ENCODE measurements around the gene CERCAM.
"Not testable (repeated sequence)": the region's sequence is repeated elsewhere in the genome, so short reads cannot be mapped to it uniquely, and the experiment has no call there.

Gene CERCAM

GRCh38 chr9:128419061-128419925 is 1.4 kb upstream of the CERCAM start:
- DNase-seq (ENCODE audit: low read depth in 2 of 2) = no peak

DNA sequence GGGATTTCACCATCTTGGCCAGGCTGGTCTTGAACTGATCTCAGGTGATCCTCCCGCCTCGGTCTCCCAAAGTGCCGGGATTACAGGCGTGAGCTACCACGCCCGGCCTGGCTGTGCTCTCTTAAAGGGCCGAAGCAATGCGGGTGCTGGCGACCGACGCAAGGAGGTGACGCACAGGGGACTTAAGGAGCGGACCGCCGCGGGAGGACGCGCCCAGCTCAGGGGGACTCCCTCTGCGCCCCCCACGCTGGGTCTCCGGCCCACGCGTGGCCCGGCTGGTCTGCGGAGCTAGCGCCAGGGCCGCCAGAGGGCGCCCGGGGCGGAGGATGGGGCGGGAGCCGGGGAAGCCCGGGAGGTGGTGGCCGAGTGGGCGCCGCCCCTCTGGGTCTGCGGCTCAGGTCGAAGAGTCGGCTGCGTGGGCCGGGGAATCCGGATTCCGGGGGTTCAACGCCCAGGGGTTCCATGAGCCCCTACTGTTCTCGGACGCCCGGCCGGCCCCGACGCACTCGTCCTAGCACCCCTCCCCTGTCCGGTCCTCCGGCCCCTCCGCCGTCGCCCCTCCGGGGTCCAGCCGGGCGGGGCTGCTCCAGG is 502 bp upstream of the CERCAM start:
- DNase-seq (ENCODE audit: low read depth in 2 of 2) = peak; percentile 26 to 70

DNA sequence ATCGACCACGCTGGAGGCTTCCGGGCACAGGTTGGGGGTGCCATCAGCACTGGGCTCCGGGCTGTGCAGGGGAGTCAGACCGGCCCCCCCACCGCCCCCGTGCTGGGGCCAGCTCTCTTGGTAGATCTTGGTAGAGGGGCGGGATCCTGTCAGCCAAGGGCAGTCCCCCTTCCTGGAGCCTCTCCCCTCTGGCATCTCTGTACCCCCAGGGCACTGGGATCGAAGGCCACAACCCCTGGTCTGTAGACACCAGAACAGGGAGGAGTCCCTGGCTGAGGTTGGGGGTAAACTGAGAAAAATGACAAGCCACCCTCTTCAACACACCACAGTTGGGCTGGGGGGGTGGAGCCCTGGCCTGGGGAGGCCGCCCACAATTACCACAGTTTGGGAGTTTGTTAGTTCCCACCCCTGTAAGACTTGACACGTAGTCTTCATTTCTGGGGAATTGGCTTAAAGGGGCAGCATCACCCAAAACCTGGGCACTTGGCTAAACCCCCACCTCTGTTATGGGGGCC is 882 bp downstream of the CERCAM start:
- no peak for DNase-seq (ENCODE audit: low read depth in 2 of 2)

- not testable (repeated sequence) for DNase-seq (ENCODE audit: low read depth in 2 of 2)
Observed at GRCh38 chr9:128422022-128422782, 1.5 kb downstream of the CERCAM start.

GRCh38 chr9:128422783-128423150 is 2.1 kb downstream of the CERCAM start:
- DNase-seq (ENCODE audit: low read depth in 2 of 2) = no peak

DNA sequence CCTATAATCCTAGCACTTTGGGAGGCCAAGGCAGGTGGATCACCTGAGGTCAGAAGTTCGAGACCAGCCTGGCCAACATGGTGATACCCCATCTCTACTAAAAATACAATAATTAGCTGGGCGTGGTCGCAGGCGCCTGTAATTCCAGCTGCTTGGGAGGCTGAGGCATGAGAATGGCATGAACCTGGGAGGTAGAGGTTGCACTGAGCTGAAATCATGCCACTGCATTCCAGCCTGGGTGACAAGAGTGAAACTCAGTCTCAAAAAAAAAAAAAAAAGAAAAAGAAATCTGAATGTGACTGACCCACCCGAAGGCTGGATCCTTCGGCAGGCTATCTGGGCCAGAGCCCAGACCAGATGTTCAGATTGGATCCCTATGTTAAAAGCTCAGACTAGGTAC is 2.7 kb downstream of the CERCAM start:
- DNase-seq (ENCODE audit: low read depth in 2 of 2) = not testable (repeated sequence)

GRCh38 chr9:128424268-128424780 is 3.7 kb downstream of the CERCAM start:
- DNase-seq (ENCODE audit: low read depth in 2 of 2) = no peak

DNA sequence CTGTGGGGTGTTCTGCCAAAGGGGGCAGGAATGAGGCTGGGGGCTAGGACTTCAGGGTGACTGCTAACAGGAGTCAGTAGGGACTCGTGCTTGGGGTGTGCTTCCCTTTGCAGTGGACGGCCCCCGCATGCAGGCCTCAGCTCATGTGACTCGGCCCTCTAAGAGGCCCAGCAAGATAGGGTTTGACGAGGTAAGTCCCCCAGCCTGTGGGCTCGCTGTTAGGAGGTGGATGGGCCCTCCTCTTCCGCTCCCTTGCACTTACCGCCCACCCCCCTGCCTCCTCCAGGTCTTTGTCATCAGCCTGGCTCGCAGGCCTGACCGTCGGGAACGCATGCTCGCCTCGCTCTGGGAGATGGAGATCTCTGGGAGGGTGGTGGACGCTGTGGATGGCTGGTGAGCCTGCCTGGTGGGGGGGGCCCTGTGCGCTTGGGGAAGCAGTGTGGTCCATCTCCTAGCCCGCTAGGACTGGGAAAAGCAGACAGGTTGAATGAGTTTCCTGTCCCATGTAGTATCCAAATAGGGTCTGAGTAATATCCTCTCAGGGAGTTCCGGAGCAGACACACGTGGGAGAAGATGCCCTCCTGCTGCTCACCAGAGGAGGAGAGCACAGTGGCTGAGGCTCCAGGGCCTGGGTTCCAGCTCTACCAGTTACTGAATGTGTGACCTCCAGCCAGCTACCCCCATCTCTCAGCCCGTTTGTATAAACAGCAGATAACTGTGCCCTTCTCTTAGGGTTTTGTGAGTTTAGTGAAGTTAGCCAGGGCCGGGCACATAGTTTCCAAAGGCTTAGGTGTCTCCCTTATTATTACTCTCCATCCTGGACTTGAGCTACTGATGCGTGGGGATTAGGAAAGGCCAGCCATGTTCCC is 8.2 kb downstream of the CERCAM start:
- DNase-seq (ENCODE audit: low read depth in 2 of 2) = no peak

GRCh38 chr9:128429513-128430086 is 8.9 kb downstream of the CERCAM start:
- no peak for DNase-seq (ENCODE audit: low read depth in 2 of 2)

DNA sequence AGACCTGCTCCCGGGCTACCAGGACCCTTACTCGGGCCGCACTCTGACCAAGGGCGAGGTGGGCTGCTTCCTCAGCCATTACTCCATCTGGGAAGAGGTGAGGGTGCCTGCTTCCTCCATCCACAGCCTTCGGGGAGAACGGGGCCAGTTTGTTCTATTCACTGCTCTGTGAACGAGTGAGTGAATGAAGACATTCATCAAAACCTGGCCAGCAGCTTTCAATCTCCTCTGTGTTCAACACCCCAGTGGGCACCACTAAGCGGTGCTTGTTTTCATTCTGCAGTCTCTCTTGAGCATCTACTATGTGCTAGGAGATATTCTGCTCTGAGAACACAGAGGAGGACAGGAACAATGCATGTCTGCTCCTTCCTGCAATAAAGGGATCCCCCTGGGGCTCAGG is 10.6 kb downstream of the CERCAM start:
- DNase-seq (ENCODE audit: low read depth in 2 of 2) = no peak

DNA sequence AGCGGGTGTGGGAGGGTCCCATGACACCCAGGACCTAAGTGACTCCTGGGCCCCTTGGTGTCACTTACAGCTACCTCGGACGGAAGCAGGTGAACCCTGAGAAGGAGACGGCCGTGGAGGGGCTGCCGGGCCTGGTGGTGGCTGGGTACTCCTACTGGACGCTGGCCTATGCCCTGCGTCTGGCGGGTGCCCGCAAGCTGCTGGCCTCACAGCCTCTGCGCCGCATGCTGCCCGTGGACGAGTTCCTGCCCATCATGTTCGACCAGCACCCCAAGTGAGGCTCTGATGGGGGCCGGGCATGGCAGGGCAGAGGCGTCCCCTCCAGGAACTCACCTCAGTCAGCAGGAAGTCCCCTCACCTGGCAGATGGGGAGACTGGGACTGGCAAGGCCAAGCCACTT is 13.7 kb downstream of the CERCAM start:
- DNase-seq (ENCODE audit: low read depth in 2 of 2) = no peak

DNA sequence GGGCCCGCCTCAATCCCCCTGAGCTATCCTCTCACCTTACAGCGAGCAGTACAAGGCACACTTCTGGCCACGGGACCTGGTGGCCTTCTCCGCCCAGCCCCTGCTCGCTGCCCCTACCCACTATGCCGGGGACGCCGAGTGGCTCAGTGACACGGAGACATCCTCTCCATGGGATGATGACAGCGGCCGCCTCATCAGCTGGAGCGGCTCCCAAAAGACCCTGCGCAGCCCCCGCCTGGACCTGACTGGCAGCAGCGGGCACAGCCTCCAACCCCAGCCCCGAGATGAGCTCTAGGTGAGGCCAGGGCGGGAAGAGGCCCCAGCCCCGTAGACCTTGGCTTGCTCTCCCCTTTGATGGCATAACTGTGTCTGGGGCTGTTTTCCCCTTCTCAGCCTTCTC is 15.0 kb downstream of the CERCAM start:
- DNase-seq (ENCODE audit: low read depth in 2 of 2) = no peak

DNA sequence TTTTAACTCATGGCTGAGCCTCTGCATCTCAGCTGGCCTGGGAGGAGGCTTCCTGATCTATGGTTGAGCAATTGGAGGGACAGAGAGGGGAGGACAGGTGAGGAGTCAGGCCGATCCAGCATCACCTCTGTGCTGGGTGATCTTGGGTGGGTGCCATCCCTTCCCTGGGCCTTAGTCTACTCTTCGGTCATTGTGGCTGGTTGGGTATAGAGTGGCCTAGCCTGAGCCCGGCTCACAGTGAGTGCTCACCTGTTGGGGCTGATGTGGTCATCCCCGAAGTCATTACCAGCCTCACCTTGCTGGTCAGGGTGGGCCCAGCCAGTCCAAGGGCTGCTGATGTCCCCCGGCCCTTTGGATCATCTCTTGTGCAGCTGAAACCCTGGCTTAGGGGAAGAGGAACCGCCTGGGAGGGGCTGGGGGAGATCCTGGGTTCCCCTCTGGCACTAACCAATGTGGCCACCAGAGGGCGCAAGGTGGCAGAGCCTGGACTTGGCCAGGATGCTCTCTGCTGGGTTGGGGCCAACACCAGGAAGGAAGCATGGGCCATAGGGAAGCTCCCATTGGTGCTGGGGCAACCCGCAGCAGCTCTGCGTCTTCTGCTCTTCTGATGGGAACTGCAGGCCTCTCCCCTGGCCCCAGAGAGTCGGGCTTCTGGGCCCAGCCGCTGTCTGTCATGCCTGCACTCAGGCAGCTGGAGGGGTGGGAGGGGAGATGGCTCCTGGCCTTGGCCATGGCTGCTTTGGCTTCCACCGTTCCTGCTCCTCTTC is 17.9 kb downstream of the CERCAM start:
- DNase-seq (ENCODE audit: low read depth in 2 of 2) = peak; percentile 52 to 55

- no peak for DNase-seq (ENCODE audit: low read depth in 2 of 2)
Observed at GRCh38 chr9:128439273-128439672, 18.6 kb downstream of the CERCAM start.

DNA sequence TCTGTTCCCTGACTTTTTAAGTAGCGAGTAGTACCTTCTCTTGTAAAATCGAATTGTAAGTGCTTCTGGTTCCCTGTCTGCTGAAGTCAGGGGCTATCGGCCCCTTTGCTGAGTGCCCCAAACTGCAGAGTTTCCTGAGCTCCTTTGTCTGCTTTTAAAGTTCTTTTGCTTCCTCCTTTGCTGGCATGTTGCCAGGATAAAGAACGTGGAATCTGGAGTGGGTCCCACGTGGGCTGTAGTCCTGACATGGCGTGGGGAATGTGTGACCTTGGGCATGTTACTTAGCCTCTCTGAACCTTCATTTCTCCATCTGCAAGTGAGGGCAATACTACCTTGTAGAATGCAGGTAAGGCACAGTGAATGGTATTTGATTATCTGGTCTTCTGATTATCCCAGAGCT is 21.5 kb downstream of the CERCAM start:
- DNase-seq (ENCODE audit: low read depth in 2 of 2) = no peak

DNA sequence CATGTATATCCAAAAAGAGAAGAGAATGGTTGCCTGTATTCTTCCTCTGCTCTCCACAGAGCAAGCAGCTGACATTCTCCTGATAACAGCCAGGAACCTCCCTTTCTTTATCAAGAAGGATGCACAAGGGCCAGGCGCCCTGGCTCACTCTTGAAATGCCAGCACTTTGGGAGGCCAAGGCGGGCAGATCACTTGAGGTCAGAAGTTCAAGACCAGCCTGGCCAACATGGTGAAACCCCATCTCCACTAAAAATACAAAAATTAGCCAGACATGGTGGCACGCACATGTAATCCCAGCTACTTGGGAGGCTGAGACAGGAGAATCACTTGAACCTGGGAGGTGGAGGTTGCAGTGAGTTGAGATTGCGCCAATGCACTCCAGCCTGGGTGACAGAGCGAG is 25.8 kb downstream of the CERCAM start:
- DNase-seq (ENCODE audit: low read depth in 2 of 2) = not testable (repeated sequence)

DNA sequence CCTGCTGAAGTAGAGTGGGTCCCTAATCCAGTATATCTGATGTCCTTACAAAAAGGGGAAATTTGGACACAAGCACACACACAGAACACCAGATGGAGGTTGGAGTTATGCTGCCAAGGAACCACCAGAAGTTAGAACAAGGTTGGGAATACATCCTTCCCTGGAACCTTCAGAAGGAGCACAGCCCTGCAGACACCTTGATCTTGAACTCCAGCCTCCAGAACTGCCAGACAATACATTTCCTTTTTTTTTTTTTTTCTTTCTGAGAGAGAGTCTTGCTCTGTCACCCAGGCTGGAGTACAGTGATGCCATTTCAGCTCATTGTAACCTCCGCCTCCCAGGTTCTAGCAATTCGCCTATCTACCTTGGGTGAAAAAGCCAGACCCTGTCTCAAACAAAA is 28.1 kb downstream of the CERCAM start:
- no peak for DNase-seq (ENCODE audit: low read depth in 2 of 2)

- no peak for DNase-seq (ENCODE audit: low read depth in 2 of 2)
Observed at GRCh38 chr9:128454991-128455390, 34.3 kb downstream of the CERCAM start.

DNA sequence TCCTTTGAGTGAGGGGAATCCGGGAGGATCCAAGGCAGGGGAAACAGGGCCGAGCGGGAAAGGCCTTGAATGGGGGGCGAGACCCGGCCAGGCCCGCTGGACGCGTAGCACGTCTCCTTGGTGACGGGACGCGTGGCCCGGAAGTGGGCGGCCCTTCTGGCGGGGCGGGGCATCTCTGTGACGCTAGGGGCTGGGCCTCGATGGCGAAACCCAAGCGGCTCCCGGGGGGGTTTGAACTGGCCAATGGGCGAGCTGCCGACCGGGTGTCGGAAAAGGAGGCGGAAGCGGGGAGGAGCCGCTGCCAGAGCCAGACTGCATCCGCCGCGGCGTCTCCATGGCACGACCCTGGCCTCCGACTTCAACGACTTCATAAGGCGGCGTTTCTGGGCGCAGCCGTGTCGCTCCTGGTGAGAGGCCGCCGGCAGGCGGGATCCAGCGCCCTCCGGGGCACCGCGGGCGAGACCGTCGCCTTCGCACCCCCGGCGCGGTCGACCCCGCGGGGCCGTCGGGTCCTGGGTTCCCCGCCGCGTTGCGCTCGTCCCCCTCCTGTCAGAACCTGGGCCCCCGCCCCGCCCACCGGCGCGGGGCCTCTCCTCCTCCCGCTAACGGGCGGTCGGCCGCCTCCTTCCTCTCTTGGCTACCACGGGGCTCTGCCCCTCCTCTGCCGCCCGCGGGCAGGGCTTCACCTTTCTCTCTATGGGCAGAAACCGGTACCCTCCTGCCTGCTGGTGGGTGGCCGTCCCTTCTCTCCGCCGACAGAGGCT is 35.4 kb downstream of the CERCAM start, which contains the start of gene ODF2:
TSS of gene ODF2 (plus strand) at position 158 of the 764 bp plus-strand sequence. CDS start at position 244, 86 bp downstream.
- DNase-seq (ENCODE audit: low read depth in 2 of 2) = peak; percentile 96 to 98

Data from stimulated activated CD8-positive, alpha-beta memory T cell treated with anti-CD3 and anti-CD28 coated beads, Interleukin-7, amount 100 ng/mL, for 4 hours (primary cell).